H1 (cell line): ENCODE results near the gene COL5A1. TPM values are rescaled to one million over a fixed set of nuclear protein-coding genes. Genes with fewer than 3 reads are reported as not detected.
A peak's percentile ranks its signal among the peaks of the same experiment; 100 is the strongest.

Experiments
- CTCF ChIA-PET: fragments of 300-600 bp; sonication (Branson Sonifier 250); formaldehyde crosslinking; loops from one replicate; lab custom pipeline; 2021; ENCODE audit not compliant: partially characterized antibody; lab: Charles Lee
- POLR2A ChIA-PET: fragments of 300-600 bp; sonication (Branson Sonifier 250); formaldehyde crosslinking; loops from one replicate; lab custom pipeline; 2021; ENCODE audit warnings: inconsistent platforms; ENCODE audit not compliant: partially characterized antibody; lab: Charles Lee
- DNase-seq, 2 experiments: peaks; one replicate each; pipeline versions ENCODE4 v3.0.0 to v3.0.0-alpha.2; 2010 to 2022; ENCODE audit warnings: low spot score in 2 of 2, low read depth in 1 of 2, mixed read lengths in 1 of 2
- FAIRE-seq: peaks from 2 replicates; lab custom pipeline; 2011; peaks lifted over from hg19 to GRCh38; lab: Jason Lieb, UNC
- H2AFZ ChIP-seq: 2 replicates; pipeline ENCODE4 v1.8.1; 2012; ENCODE audit warnings: low read length, inconsistent platforms
- H2AK5ac ChIP-seq: 2 replicates; pipeline ENCODE4 v1.6.1; 2013; ENCODE audit warnings: low read depth, low read length
- H2BK120ac ChIP-seq: replicated peaks from 2 replicates; pipeline ENCODE3; 2013; ENCODE audit warnings: low read depth, low read length, inconsistent platforms
- H2BK12ac ChIP-seq: 2 replicates; pipeline ENCODE4 v1.6.1; 2013; ENCODE audit warnings: low read depth, low read length
- H2BK15ac ChIP-seq: 2 replicates; pipeline ENCODE4 v1.6.1; 2013; ENCODE audit warnings: low read length
- H2BK20ac ChIP-seq: 2 replicates; pipeline ENCODE4 v1.6.1; 2013; ENCODE audit warnings: low read length
- H2BK5ac ChIP-seq: 2 replicates; pipeline ENCODE4 v1.6.1; 2013; ENCODE audit warnings: low read depth, low read length
- H3K14ac ChIP-seq: 2 replicates; pipeline ENCODE4 v1.6.1; 2013; ENCODE audit warnings: inconsistent platforms; ENCODE audit not compliant: insufficient read length
- H3K18ac ChIP-seq: 2 replicates; pipeline ENCODE4 v1.6.1; 2013; ENCODE audit warnings: low read length; ENCODE audit errors: extremely low read depth
- H3K23ac ChIP-seq: 2 replicates; pipeline ENCODE4 v1.6.1; 2013; ENCODE audit warnings: inconsistent platforms; ENCODE audit not compliant: insufficient read length
- H3K23me2 ChIP-seq: 2 replicates; pipeline ENCODE4 v1.6.1; 2013; ENCODE audit warnings: low read depth, low read length
- H3K27ac ChIP-seq: 2 replicates; pipeline ENCODE4 v1.6.1; 2011; ENCODE audit warnings: low read depth, low read length, inconsistent platforms
- H3K27me3 ChIP-seq, 4 experiments: replicated peaks in 1 of 4; 1 replicate in 1 of 4; 2 replicates in 3 of 4; pipeline versions ENCODE4 v1.6.1 to v1.8.1; 2011 to 2013; ENCODE audit warnings: low read length in 3 of 4, mild to moderate bottlenecking in 3 of 4, inconsistent platforms in 2 of 4, mixed read lengths in 2 of 4, moderate library complexity in 1 of 4; ENCODE audit not compliant: control insufficient read depth in 3 of 4, insufficient read depth in 3 of 4; ENCODE audit errors: extremely low read depth in 1 of 4
- H3K36me3 ChIP-seq, 4 experiments: 2 replicates each; pipeline versions ENCODE4 v1.6.1 to v1.8.1; 2011 to 2013; ENCODE audit warnings: mild to moderate bottlenecking in 4 of 4, low read length in 3 of 4, moderate library complexity in 2 of 4, control low read depth in 1 of 4, inconsistent platforms in 1 of 4; ENCODE audit not compliant: insufficient read depth in 4 of 4, control insufficient read depth in 2 of 4
- H3K4ac ChIP-seq: replicated peaks from 2 replicates; pipeline ENCODE3; 2013; ENCODE audit warnings: low read length, low read depth, mixed read lengths, inconsistent platforms; ENCODE audit not compliant: insufficient read length
- H3K4me1 ChIP-seq, 4 experiments: replicated peaks in 1 of 4; 1 replicate in 1 of 4; 2 replicates in 3 of 4; pipeline versions ENCODE4 v1.6.1 to v1.8.1; 2011 to 2013; ENCODE audit warnings: low read length in 3 of 4, inconsistent platforms in 2 of 4, mixed read lengths in 1 of 4; ENCODE audit not compliant: insufficient read depth in 4 of 4, control insufficient read depth in 3 of 4
- H3K4me2 ChIP-seq, 2 experiments: 2 replicates each; pipeline versions ENCODE4 v1.6.1 to v1.8.1; 2011 to 2013; ENCODE audit warnings: low read depth in 2 of 2, low read length in 2 of 2, control low read depth in 1 of 2, inconsistent platforms in 1 of 2, mild to moderate bottlenecking in 1 of 2; ENCODE audit not compliant: insufficient read depth in 1 of 2
- H3K4me3 ChIP-seq, 4 experiments: fragments of 200-600, 300-600 bp in 1 of 4; sonication (generic), shearing (Covaris generic), sonication (Bioruptor Twin) in 1 of 4; 2 replicates each; pipeline versions ENCODE4 v1.5.1 to v1.8.1; 2011 to 2016; ENCODE audit warnings: low read length in 4 of 4, low read depth in 3 of 4, control low read depth in 2 of 4, inconsistent platforms in 2 of 4, mild to moderate bottlenecking in 2 of 4, mixed read lengths in 1 of 4, moderate library complexity in 1 of 4; ENCODE audit not compliant: insufficient read depth in 2 of 4; ENCODE audit errors: extremely low read depth in 1 of 4
- H3K56ac ChIP-seq: replicated peaks from 2 replicates; pipeline ENCODE3; 2013; ENCODE audit warnings: low read depth, mild to moderate bottlenecking, mixed read lengths, low read length, inconsistent platforms; ENCODE audit not compliant: insufficient read length
- H3K79me1 ChIP-seq: 2 replicates; pipeline ENCODE4 v1.6.1; 2013; ENCODE audit warnings: low read depth, low read length, control low read depth
- H3K79me2 ChIP-seq, 2 experiments: 2 replicates each; pipeline versions ENCODE4 v1.6.1 to v1.8.1; 2012 to 2013; ENCODE audit warnings: low read length in 2 of 2, mild to moderate bottlenecking in 2 of 2, inconsistent platforms in 1 of 2; ENCODE audit not compliant: insufficient read depth in 2 of 2, control insufficient read depth in 1 of 2
- H3K9ac ChIP-seq, 4 experiments: replicated peaks in 1 of 4; 1 replicate in 1 of 4; 2 replicates in 3 of 4; pipeline versions ENCODE4 v1.6.1 to v1.8.1; 2011 to 2013; ENCODE audit warnings: low read depth in 3 of 4, low read length in 3 of 4, control low read depth in 2 of 4, mild to moderate bottlenecking in 2 of 4, moderate library complexity in 2 of 4, inconsistent platforms in 1 of 4; ENCODE audit errors: extremely low read depth in 1 of 4
- H3K9me3 ChIP-seq, 2 experiments: 2 replicates each; pipeline versions ENCODE4 v1.6.1 to v1.8.1; 2012 to 2013; ENCODE audit warnings: mild to moderate bottlenecking in 2 of 2, moderate library complexity in 2 of 2, control low read depth in 1 of 2, inconsistent platforms in 1 of 2, low read depth in 1 of 2, low read length in 1 of 2, mixed read lengths in 1 of 2; ENCODE audit not compliant: insufficient read depth in 2 of 2
- H4K20me1 ChIP-seq, 2 experiments: replicated peaks in 1 of 2; 2 replicates each; pipeline versions ENCODE3 to v1.8.1; 2011 to 2013; ENCODE audit warnings: inconsistent platforms in 2 of 2, low read length in 2 of 2, mild to moderate bottlenecking in 1 of 2; ENCODE audit not compliant: insufficient read depth in 2 of 2, control insufficient read depth in 1 of 2
- H4K5ac ChIP-seq: 2 replicates; pipeline ENCODE4 v1.6.1; 2013; ENCODE audit warnings: low read length, low read depth, mixed read lengths, inconsistent platforms; ENCODE audit not compliant: insufficient read length
- H4K8ac ChIP-seq: 2 replicates; pipeline ENCODE4 v1.8.0; 2013; ENCODE audit warnings: mild to moderate bottlenecking, moderate library complexity, low read length, inconsistent platforms; ENCODE audit not compliant: insufficient read depth; ENCODE audit errors: extremely low read depth
- H4K91ac ChIP-seq: replicated peaks from 2 replicates; pipeline ENCODE3; 2013; ENCODE audit warnings: low read length, mixed read lengths, inconsistent platforms; ENCODE audit not compliant: insufficient read length
- BCL11A ChIP-seq, 2 experiments: IDR thresholded peaks; one replicate each; pipeline ENCODE4 v1.6.1; 2011; ENCODE audit warnings: low read depth in 2 of 2, low read length in 2 of 2, mild to moderate bottlenecking in 2 of 2
- CEBPB ChIP-seq: IDR thresholded peaks from 2 replicates; pipeline ENCODE4 v1.6.1; 2012; ENCODE audit warnings: low read depth, low read length
- CHD1 ChIP-seq: IDR thresholded peaks from 2 replicates; pipeline ENCODE4 v1.6.1; 2012; ENCODE audit warnings: low read depth, low read length, improper control_type of control experiment
- CREB1 ChIP-seq: IDR thresholded peaks from 2 replicates; pipeline ENCODE4 v1.6.1; 2012; ENCODE audit warnings: inconsistent platforms
- EGR1 ChIP-seq: IDR thresholded peaks from 2 replicates; pipeline ENCODE4 v1.6.1; 2011; ENCODE audit warnings: low read depth, low read length, borderline replicate concordance
- JUND ChIP-seq: IDR thresholded peaks from 2 replicates; pipeline ENCODE4 v1.6.1; 2011; ENCODE audit warnings: mild to moderate bottlenecking, improper control_type of control experiment, low read length
- KDM1A ChIP-seq: fragments of 200-600, 300-600 bp; sonication (generic); IDR thresholded peaks from 2 replicates; pipeline ENCODE4 v1.7.1; 2016; ENCODE audit warnings: mild to moderate bottlenecking, low read length, borderline replicate concordance
- KDM5A ChIP-seq: fragments of 200-600 bp; IDR thresholded peaks from 2 replicates; pipeline ENCODE4 v1.7.1; 2012; ENCODE audit warnings: mild to moderate bottlenecking, low read length, inconsistent platforms, mixed read lengths
- RBBP5 ChIP-seq: IDR thresholded peaks from 2 replicates; pipeline ENCODE4 v1.7.1; 2012; ENCODE audit warnings: low read depth, mild to moderate bottlenecking, inconsistent platforms, low read length, moderate library complexity, borderline replicate concordance
- RXRA ChIP-seq: IDR thresholded peaks from 2 replicates; pipeline ENCODE4 v1.6.1; 2011; ENCODE audit warnings: low read depth, mild to moderate bottlenecking, low read length, moderate library complexity; ENCODE audit not compliant: insufficient read depth
- SIRT6 ChIP-seq: IDR thresholded peaks from one replicate; pipeline ENCODE4 v1.7.1; 2012; ENCODE audit warnings: low read length, inconsistent platforms
- TEAD4 ChIP-seq: IDR thresholded peaks from 2 replicates; pipeline ENCODE4 v1.6.1; 2012; ENCODE audit warnings: low read depth, low read length, inconsistent platforms, mixed read lengths
- YY1 ChIP-seq: IDR thresholded peaks from 2 replicates; pipeline ENCODE4 v1.6.1; 2011; ENCODE audit warnings: low read depth, mild to moderate bottlenecking, low read length
- ZNF274 ChIP-seq: IDR thresholded peaks from 2 replicates; pipeline ENCODE4 v1.7.0; 2012; ENCODE audit warnings: low read length, borderline replicate concordance; ENCODE audit errors: extremely low read depth
- WGBS, 2 experiments: shearing (Covaris generic) in 1 of 2; methylation state at CpG; one replicate each; pipeline versions ENCODE4 v1.1.6 to v1.1.7; 2013 to 2015; ENCODE audit warnings: low lambda C conversion rate in 2 of 2, mixed read lengths in 2 of 2, inconsistent platforms in 1 of 2, low coverage in 1 of 2, missing lambda C conversion rate in 1 of 2; ENCODE audit not compliant: insufficient replicate concordance in 2 of 2, insufficient coverage in 1 of 2, insufficient read length in 1 of 2; ENCODE audit errors: extremely low coverage in 1 of 2, missing lambda C conversion rate in 1 of 2; 5-methylcytosine and 5-hydroxymethylcytosine counted together
- polyA plus RNA-seq, 7 experiments: library from polyadenylated mRNA; depleted of rRNA in 3 of 7; stranded (reverse) in 5 of 7; unstranded in 2 of 7; fragments of >200 nt in 5 of 7; fragments of 200-250 nt in 2 of 7; gene quantifications; 1 replicate in 5 of 7; 2 replicates in 1 of 7; 4 replicates in 1 of 7; pipeline versions ENCODE4 v1.2.1 to v1.2.3, GENCODE V29; 2011 to 2013; ENCODE audit warnings: missing spikeins in 2 of 7, mixed read lengths in 2 of 7
- total RNA-seq: library from RNA; stranded (reverse); fragmentation: NEBNext Ultra II Directional; extraction: Animal tissue kit (Norgen Biotek cat#: 25700); gene quantifications from 2 replicates; pipeline ENCODE4 v1.2.1, GENCODE V29; 2021
- TF ChIP-seq, protein P1 (sequence below): IDR thresholded peaks from 2 replicates; pipeline ENCODE4 v1.6.1; 2012; ENCODE audit warnings: inconsistent platforms

The COL5A1 gene
- total and polyA plus RNA-seq, 2 of the 8 experiments (the other 6 are each of a cell fraction or from before 2014, with no cell fraction given), result 3.8 to 12.0 TPM

GRCh38 chr9:134747951-134748489, 106.4 kb downstream of the COL5A1 start:
- Histone ChIP-seq H3K4me2 (no peak overlapping the region), H2BK15ac (no peak overlapping the region), H2BK20ac (no peak overlapping the region), H4K20me1 (peaks cover 0 to 16% of the 10 kb centered on the region in 2 experiments), H3K9ac (no peak overlapping the region), H3K4ac (no peak overlapping the region), H2AFZ (no peak overlapping the region), H3K14ac (no peak overlapping the region), H3K9me3 (peaks cover 17 to 26% of the 10 kb centered on the region in 2 experiments; a peak in 3 of 4 replicates), H3K23ac (no peak overlapping the region), H4K91ac (no peak overlapping the region), H3K36me3 (peaks cover 0 to 19% (median 8%) of the 10 kb centered on the region in 4 experiments; a peak in 3 of 8 replicates), H3K27me3 (no peaks in the 10 kb centered on the region; a peak in 1 of 7 replicates), H3K18ac (no peak overlapping the region), H3K56ac (no peak overlapping the region), H3K79me1 (peaks cover 3% of the 10 kb centered on the region; the same call in 1 of the 2 replicates), H2BK5ac (no peak overlapping the region; the same call in 1 of the 2 replicates), H2BK12ac (peak overlapping the region; percentile 40; the same call in 1 of the 2 replicates), H3K4me1 (no peaks in the 10 kb centered on the region), H3K79me2 (no peaks in the 10 kb centered on the region; a peak in 1 of 4 replicates), H3K23me2 (peaks cover 6% of the 10 kb centered on the region; the same call in 1 of the 2 replicates), H4K8ac (no peak overlapping the region), H3K27ac (no peak overlapping the region), H3K4me3 (no peak overlapping the region), H2BK120ac (no peak overlapping the region), H4K5ac (no peak overlapping the region), H2AK5ac (no peak overlapping the region)
- POLR2A ChIA-PET, result no interaction called here
- TF ChIP-seq RXRA (no peak), SIRT6 (no peak), CREB1 (no peak), KDM1A (no peak), TEAD4 (no peak), CHD1 (no peak), ZNF274 (no peak), KDM5A (no peak), RBBP5 (no peak), CEBPB (no peak), JUND (no peak), BCL11A (IDR thresholded peaks at IDR 0.05; ENCODE audit: low read depth in 2 of 2, low read length in 2 of 2) (no peak), YY1 (no peak), EGR1 (no peak)
- TF ChIP-seq, protein P1, sequence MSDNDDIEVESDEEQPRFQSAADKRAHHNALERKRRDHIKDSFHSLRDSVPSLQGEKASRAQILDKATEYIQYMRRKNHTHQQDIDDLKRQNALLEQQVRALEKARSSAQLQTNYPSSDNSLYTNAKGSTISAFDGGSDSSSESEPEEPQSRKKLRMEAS, result no peak
- no peak for FAIRE-seq
- WGBS, 2 experiments, result 100% methylated on average over 1 of the region's 1 CpG; no CpG with 5 or more reads in 1 of the 2 experiments
- no peak for DNase-seq
- CTCF ChIA-PET, result no interaction called here
